Dermis microvascular lymphatic vessel endothelial cell (primary cell): ENCODE data around the gene NEXN. TPM values are rescaled to one million over a fixed set of nuclear protein-coding genes. Genes with fewer than 3 reads are reported as not detected.

Source experiments
- total RNA-seq: library from RNA; depleted of rRNA; stranded (reverse); fragments of >200 nt; gene quantifications from 2 replicates; pipeline ENCODE4 v1.2.1, GENCODE V29; 2014

NEXN gene
- total RNA-seq, 1 donor from 2014 or later, result 0.77 TPM

Other genes starting within 250 kb of the NEXN start
- 50.6 and 52.5 TPM in 2 replicates for gene ZZZ3, start 206.0 kb upstream of the NEXN start, total RNA-seq
- 75.9 and 81.0 TPM in 2 replicates for gene USP33, start 128.8 kb upstream of the NEXN start, total RNA-seq
- gene MIGA1, start 109.0 kb upstream of the NEXN start, total RNA-seq, result 8.9 and 10.2 TPM in 2 replicates
- 82.4 and 109 TPM in 2 replicates for gene FUBP1, start 90.4 kb downstream of the NEXN start, total RNA-seq
- gene DNAJB4, start 116.3 kb downstream of the NEXN start, total RNA-seq, result 191 TPM in 2 replicates
- 31.9 and 37.2 TPM in 2 replicates for gene GIPC2, start 157.3 kb downstream of the NEXN start, total RNA-seq